NCI-H1048 (cell line): ENCODE results near the gene PRRG2.

Source experiments
- DNase-seq: peaks from one replicate; lab custom pipeline; 2025; lab: John Stamatoyannopoulos, UW

Gene PRRG2

DNA sequence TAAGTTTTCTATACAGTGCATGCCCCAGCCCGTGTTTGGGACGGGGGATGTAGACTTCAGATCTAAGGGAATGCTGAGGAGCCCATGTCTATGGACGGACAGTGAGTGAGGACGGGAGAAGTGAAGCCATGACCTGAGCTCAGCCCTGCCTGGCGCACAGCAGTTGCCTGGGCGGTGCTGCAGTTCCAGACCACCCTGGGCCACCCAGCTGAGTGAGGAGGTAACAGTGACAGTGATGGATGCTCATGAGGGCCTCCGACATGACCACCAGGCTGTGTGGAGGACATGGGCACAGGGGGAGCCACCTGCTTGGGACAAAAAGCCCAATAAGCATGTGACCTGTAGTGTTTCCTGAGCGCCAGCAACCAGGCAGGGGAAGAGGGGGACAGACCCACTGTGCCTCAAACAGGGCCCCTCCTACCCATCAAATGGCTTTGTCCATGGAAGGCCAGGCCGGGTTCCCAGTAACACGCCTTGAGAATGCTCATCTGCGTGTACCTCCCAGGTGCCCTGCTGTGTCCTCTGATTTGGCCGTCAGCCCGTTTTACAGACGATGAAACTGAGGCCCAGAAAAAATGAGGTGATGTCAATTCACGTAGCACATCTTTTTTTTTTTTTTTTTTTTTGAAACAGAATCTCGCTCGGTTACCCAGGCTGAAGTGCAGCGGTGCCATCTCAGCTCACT lies 23.3 kb upstream of the PRRG2 start:
- no peak for DNase-seq

DNA sequence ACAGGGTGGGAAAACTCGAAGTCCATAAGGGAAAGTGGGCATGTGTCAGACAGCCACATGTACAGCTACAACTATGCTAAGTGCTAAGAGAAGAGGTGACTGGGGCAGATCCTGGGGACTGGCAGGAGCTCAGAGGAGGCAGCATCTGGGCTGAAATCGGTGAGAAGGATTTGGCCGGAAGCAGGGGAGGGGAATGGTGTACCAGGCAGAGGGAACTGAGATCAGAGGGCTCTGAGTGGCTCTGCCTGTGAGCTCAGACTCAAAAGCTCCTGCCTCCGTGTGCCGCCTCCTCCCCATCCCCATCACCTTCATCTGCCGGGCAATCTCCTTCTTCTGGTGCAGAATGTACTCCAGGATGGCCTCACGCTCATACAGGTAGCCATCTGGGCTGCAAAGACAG lies 22.5 kb upstream of the PRRG2 start:
- DNase-seq, result no peak

DNA sequence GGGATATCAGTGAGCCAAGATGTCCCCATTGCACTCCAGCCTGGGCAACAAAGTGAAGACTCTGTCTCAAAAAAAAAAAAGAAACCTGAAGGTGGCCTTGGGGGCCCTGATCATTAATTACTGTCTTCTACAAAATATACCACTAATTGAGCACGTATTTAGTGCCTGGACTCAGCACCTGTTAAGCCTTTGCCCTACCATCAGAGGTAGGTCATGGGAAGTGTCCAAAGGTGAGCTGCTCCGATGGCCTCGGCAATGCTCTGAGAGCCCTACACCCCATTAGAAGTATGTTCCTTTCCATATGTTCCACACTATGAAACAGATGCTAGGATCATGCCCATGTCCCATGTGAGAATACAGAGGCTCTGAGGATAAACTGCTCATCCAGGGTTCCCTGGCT lies 21.7 kb upstream of the PRRG2 start:
- no peak for DNase-seq

DNA sequence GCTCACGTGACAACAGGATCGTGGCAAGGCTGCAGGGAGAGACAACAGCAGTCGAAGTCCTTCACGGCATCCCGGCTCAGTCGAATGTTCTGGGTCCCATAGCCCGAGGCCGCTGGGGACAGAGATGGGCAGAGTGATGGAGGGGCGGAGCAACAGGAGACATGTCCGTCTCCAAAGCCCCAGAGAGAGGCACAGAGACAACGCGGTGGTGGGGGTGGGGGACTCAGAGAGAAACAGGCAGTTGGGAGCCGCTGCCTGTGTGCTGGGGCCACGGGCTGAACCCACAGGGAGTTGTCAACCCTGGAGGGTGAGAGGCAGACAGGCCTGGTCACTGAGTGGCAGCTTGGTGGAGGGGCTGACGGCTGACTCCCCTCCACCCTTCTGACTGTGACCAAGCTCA lies 21.2 kb upstream of the PRRG2 start:
- no peak for DNase-seq

DNA sequence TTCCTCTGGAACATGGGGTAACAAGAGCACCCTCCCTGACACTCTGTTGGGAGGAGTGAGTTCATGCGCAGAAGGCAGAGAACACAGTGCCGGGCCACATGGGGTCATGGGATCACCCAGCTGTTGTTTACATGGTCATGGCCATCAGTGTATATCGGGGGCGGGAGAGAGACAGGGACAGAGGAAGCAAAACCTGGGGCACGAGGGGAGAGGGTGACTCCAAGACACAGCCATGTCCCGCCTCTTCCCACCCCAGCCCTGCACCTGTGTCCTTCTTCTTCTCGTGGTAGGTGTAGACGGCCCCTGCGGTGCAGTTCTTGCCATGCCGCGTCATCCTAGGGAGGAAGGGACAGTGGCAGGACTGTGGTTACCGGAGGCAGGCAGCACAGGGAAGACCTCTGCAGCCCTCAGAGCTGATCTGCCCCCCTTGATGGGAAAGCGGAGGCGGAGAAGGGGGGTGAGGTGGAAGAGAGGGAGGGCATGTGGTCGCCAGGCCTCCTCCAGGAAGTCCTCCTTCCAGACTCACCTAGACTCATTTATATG lies 20.7 kb upstream of the PRRG2 start:
- no peak for DNase-seq

DNA sequence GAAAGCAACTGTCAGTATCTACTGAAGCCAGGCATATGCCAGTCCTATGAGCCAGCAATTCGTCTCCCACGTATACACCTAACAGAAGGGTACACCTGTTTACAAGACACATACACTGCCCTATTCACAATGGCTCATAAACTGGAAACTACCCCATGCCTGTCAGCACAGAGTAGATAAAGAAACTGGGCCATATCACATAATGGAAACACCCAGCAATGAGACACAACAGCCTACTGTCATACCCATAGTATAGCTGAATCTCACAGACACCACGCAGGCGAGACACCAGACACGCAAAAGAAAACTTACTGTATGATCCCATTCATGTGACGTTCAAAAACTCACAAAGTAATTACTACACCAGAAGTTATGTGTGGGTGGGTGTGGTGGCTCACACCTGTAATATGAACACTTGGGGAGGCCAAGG lies 16.5 kb upstream of the PRRG2 start:
- no peak for DNase-seq

DNA sequence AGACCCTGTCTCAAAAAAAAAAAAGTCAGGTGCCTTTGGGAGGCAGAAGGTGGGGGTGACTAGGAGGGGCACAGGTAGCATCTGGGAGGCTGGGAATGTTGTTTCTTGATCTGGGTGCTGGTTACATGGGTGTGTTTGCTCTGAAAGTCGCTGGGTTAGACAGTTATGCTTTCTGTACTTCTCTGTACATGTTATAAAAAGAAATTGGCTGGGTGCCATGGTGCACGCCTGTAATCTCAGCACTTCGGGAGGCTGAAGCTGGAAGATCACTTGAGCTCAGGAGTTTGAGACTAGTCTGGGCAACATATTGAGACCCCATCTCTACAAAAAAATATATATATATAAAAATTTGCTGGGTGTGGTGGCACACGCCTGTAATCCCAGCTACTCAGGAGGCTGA lies 15.9 kb upstream of the PRRG2 start:
- DNase-seq, result no peak

DNA sequence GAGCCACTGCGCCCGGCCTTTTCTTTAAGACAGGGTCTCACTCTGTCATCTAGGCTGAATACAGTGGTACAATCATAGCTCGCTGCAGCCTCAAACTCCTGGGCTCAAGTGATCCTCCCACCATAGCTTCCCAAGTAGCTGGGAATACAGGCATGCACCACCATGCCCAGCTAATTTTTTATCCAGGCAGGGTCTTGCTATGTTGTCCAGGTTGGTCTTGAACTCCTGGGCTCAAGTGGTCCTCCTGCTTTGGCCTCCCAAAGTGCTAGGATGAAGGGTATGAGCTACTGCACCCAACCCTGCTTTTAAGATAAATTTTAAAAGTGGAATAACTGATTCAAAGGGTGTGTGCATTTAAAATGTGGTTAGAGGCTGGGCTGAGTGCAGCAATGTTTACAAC lies 14.8 kb upstream of the PRRG2 start:
- no peak for DNase-seq

DNA sequence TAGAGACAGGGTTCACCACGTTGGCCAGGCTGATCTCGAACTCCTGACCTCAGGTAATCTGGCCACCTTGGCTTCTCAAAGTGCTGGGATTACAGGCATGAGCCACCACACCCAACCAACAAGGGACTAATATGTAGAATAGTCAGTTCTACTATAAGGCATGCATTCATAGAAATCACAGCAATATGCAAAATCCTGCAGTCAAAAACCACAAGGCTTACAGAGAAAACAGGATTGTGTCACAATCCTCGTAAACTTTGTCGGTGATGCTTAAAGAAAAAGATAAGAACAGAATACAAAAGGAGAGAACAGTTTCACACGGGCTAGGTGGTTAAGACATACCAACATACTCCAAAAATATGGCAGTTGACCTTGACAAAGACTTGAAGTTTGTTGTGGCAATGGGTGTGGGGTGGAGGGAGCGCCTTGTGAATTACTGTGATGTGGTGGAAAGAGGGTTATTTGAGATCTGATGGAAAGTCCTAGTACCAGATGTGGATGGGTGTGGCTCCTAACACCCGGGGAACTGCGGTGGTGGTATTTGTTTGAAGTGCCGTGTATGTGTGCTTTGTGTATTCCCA lies 13.2 kb upstream of the PRRG2 start:
- no peak for DNase-seq

DNA sequence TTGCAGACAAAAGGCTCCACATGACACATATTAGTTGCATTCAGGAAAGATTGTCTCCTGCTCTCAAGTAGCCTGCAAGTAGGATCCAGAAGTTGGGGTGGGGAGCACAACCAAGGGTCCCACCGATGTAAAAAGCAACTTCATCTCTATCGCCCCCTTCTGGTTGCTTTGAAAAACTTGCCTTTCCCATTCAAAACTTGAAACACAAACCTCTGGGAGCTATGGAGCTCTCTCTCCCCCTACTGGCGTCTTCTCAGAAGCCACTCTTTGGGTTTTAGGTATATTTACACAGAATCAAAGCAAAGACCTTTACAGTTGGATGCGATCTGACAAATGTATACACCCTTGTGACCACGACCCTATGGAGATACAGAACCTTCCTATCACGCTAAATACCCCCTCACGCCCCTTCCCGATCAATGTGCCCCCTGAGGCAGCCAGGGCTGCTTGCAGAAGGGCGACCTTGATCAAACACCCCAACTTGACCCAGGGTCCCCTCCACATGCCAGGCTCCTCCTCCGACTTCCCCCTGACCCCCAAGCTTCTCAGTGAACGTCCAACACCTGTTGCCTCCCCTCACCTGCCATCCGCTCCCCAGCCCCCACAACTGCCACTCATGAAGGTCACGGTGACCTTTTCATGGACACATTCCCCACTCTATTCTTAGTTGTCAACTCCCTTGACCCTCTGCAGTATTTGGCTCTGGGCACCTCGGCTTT lies 10.8 kb upstream of the PRRG2 start:
- peak; percentile 67 for DNase-seq

DNA sequence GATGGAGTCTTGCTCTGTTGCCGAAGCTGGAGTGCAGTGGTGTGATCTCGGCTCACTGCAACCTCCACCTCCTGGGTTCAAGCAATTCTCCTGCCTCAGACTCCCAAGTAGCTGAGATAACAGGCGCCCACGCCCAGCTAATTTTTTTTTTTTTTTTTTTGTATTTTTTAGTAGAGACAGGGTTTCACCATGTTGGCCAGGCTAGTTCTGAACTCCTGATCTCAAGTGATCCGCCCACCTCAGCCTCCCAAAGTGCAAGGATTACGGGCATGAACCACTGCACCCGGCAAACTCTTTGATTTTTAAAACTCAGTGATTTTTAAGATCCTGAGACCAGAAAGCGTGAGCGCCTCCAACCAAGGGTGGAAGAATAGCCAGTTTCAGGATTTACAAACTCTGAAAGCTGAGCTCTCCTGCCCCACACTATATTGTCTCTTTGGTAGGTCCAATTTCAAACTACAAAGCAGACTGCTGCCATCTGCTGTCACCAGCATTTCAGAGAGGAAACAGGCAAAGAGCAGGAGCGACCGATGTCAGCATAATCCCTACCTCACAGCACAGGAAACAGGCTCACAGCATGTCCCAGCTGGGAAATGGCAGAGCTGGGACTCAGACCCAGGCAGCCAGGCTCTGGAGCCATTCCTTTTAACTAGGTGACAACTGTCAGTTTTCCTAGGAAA lies 10.0 kb upstream of the PRRG2 start:
- no peak for DNase-seq

DNA sequence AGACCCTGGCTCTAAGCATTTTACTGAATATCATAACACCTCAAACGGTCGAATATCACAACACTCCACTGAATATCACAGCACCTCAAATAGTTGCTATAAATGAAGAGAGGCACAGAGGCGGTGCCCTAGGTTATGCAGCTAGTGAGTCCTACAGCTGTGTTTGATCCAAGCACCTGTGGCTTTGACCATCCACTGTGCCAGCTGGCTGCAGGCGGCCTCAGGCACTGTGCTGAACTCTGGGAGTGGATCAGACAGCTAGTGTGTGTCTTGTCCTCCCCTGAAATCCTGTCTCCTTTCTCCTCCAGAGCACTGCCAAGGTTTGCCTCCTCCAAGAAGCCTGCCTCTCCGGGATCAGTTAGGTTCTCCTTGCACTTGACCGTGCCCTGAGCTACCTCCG lies 8.1 kb upstream of the PRRG2 start:
- no peak for DNase-seq

DNA sequence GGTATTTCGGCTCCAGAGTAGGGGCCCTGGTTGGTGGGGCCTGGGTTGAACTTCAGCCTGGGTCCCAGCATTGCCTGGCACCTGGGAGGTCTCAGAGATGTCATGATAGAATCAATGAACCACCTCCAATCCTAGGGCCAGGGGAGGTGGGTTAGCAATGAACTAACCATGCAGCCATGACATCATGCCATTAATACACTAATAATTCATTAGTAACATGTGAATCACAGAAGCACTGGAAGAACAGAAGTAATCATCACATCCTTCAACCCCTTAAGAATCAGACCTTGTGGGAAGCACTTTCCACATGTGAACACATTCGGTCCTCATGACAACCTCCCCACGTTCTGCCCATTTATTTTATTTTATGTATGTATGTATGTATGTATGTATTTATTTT lies 7.7 kb upstream of the PRRG2 start:
- no peak for DNase-seq

DNA sequence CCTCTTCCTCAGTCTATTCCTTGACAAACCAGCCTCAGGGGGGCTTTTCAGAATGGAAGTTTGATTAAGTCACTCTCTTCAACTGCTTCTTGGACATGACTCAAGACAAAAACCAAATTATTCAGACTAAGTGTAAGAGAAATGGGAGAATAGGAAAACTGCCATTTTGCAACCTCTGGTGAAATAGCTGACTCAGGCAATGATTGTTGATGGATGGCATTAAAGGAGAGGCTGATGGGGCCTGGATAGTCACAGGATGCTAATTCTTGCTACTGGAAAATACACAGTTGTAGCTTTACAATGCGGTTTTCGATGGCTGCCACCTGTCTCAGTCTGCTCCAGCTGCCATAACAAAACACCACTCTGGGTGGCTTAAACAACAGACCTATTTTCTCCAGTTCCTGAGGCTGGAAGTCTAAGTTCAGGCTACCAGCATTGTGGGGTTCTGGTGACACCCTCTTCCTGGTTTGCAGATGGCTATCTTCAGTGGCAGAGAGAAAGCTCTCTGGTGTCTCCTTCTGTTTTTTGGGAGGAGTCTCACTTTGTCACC lies 6.8 kb upstream of the PRRG2 start:
- no peak for DNase-seq

DNA sequence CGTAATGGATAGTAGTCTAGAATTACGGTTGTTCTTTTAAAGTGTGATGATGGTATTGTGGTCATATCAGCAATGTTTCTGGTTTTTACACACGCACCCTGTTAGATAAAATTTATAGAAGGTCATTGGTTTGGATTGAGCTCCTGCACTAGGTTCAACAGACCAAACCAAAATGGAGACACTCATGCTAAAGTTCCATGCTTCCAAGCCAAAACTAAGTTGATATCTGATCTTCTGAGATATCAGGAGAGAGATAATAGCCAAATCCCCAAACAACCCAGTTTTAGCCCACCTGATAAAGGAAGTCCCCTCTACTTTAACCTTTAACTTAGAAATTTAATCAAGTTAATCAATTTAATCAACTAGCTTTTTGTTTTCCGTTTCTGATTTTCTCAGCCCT lies 1.9 kb upstream of the PRRG2 start:
- no peak for DNase-seq

DNA sequence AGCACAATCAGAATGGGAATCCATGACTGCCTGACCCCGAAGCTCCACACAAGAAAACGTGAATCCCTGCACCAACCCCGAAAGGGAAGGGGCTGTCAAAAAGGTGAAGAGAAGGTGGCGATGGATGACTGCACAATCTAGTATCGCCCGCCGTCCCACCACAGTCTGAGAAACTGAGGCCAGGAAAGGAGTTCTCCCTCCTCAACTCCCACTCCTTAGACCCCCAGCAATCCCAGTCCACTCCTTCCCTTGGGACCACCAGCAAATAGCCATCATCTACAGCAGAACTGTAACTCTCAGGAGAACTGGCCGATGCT lies 1.2 kb upstream of the PRRG2 start:
- no peak for DNase-seq

DNA sequence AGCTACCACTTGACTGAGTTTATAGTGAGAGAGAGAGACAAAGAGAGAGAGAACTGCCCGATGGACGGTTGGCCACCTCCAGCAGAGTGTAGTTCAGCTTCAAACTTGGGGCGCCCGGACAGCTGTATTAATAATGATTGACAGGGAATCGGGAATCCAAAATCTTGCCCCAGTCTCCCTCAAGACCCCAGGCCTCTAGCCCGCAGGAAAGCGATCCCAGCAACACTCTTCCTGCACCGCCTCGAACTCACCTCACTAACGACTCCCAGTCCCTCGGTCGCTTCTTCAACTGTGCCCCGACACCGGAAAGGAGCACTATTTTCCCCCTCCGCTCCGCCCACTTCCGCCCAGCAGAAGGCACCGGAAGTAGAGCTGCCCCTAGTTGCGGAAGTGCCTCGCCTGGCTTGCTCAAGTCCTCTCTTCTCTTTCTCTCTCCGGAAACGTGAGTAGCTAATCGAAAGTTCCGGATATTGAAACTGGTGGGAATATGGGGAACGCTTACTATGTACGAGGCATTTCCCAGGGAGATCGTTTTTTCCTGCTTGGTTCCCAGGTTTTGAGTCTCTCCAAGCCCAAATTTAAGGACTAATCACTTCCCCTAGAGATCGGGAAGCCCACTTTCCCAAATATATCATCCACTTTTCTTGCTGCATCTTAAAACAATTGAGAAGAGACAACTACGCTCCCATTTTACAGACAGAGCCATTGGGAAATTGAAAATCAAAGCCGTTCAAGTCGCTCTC lies 681 bp upstream of the PRRG2 start, which contains the start of gene NOSIP:
TSS of gene NOSIP (minus strand) at position 293 of the 743 bp plus-strand sequence. CDS start 19,865 bp downstream, outside the sequence.
- peak; percentile 88 for DNase-seq

DNA sequence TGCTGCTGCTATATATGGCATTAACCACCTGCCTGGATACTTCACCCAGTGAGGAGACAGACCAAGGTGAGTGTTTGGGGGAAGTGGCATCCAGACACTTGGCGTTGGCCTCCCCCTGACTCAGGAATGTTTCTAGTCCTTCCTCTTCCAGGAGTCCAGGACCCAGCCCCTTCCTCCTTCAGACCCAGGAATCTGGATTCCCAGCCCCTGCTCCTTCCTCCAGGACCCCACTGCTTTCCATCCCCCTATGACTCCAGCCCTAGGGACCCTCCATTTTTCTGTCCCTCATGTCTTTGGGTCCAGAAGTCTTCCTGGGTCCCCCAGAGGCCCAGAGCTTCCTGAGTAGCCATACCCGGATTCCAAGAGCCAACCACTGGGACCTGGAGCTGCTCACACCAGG lies 2.1 kb downstream of the PRRG2 start:
- DNase-seq, result no peak

DNA sequence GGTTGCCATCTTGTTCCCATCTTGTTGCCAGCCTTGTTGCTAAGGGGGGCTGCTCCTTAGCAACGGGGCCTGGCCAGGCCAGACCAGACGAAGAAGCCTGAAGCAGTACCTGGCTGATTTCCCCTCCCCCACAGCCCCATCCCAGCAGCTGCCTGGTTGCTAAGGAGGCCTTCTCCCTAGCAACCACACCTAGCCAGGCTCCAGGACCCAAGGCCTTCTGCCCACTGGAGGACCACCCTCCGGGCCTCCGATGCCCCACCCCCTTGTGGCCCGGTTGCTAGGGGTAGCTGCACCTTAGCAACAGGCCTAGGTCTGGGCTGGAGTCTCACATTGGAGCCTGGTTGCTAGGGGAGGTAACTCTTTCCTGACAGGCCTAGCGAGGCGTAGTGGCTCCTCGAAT lies 3.9 kb downstream of the PRRG2 start:
- DNase-seq, result no peak

DNA sequence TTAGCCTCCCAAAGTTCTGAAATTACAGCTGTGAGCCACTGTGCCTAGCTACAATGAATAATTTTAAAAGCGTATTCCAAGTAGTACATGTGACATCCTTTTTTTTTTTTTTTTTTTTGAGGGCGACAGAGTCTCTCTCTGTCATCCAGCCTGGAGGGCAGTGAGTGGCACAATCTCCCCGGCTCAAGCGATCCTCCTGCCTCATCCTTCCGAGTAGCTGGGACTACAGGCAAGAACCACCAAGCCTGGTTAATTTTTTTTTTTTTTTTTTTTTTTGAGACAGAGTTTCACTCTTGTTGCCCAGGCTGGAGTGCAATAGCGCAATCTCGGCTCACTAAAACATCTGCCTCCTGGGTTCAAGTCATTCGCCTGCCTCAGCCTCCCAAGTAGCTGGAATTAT lies 6.1 kb downstream of the PRRG2 start:
- DNase-seq, result no peak

DNA sequence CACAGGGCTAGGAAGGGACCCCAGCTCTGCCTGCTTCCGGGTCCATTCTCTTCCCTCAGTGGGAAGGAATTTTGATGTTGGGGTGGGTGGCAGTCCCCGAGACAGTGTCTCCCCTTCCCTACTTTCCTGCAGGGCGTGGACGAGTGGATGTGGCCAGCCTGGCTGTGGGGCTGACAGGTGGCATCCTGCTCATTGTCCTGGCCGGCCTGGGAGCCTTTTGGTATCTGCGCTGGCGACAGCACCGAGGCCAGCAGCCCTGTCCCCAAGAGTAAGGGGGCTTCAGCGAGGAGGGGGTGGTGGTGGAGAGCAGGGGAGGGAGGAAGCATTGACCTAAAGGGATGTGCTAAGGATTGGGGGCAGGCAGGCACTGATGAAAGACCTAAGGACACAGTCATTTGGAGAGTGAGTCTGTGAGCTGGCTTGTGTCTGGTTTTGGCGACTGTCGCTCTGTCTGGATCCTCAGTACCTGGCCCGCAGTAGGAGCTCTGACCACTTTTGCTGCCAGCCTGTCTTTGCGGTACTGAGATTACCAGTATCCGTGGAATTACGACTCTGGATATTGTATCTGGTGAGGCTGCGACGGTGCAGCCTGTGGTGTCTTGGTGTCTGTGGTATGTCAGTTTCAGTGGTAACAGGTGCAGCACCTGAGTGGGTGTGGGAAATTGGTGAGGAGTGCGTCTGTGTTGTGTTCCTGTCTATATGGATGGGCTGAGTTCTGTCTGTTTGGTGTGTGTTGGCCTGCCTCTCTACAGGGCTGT lies 7.4 kb downstream of the PRRG2 start:
- no peak for DNase-seq
